ENCODE data around the gene KCNC3. TPM values are rescaled to one million over a fixed set of nuclear protein-coding genes. Genes with fewer than 3 reads are reported as not detected.

The KCNC3 gene
- total RNA-seq, 4 donors from 2014 or later, result 0.32 to 0.69 (median 0.37) TPM

DNA sequence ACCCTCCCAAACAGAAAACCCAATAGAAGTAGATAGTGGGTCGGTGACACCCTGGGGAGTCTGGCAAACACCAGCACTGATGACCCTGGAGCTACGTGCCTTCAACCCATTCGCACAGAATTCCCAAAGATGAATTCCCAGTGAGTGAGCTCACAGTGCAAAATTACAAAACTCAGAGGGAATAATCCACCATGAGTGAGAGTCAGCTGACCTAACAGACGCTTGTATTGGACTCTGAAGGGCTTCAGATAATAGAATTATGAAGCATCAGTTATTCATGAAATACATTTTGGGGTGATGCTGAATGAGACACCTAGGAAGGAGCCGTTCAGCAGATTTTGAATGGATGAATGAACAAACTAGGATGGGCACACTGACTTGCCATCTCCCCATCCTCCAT lies 40.2 kb downstream of the KCNC3 start:
- peaks cover 0 to 37% (median 0%) of the 10 kb centered on the region in 4 donors for H3K27me3 ChIP-seq
- H3K36me3 ChIP-seq, result peaks cover 0 to 67% (median 29%) of the 10 kb centered on the region in 4 donors
- H3K4me3 ChIP-seq, result no peak overlapping the region
- DNase-seq (ENCODE audit: extremely low spot score), result no peak
- intact Hi-C loops (cut with DNase I), result no loop called here
- TF ChIP-seq, protein P1, sequence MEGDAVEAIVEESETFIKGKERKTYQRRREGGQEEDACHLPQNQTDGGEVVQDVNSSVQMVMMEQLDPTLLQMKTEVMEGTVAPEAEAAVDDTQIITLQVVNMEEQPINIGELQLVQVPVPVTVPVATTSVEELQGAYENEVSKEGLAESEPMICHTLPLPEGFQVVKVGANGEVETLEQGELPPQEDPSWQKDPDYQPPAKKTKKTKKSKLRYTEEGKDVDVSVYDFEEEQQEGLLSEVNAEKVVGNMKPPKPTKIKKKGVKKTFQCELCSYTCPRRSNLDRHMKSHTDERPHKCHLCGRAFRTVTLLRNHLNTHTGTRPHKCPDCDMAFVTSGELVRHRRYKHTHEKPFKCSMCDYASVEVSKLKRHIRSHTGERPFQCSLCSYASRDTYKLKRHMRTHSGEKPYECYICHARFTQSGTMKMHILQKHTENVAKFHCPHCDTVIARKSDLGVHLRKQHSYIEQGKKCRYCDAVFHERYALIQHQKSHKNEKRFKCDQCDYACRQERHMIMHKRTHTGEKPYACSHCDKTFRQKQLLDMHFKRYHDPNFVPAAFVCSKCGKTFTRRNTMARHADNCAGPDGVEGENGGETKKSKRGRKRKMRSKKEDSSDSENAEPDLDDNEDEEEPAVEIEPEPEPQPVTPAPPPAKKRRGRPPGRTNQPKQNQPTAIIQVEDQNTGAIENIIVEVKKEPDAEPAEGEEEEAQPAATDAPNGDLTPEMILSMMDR (IDR thresholded peaks at IDR 0.05), result no peak
- TF ChIP-seq POLR2AphosphoS5 (IDR thresholded peaks at IDR 0.05) (no peak), EP300 (IDR thresholded peaks at IDR 0.05) (no peak), POLR2A (IDR thresholded peaks at IDR 0.05; ENCODE audit: low read depth) (no peak)
- peaks cover 0 to 45% (median 36%) of the 10 kb centered on the region in 4 donors for H3K9me3 ChIP-seq
- no peaks in the 10 kb centered on the region for H3K4me1 ChIP-seq
- no peak overlapping the region for H3K27ac ChIP-seq (replicated peaks in 1 of 4)
- 78% methylated on average over 5 of the region's 5 CpGs for WGBS

DNA sequence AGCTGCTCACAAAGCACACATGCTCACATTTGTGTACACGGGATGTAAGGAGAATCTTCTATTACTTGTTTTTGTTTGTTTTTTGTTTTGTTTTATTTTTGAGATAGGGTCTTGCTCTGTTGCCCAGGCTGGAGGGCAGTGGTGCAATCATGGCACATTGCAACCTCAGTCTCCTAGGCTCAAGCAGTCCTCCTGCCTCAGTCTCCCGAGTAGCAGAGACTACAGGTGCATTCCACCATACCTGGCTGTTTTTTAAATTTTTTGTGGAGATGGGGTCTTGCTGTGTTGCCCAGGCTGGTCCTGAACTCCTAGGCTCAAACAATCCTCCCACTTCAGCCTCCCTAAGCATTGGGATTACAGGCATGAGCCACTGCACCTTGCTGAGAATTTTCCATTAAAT lies 41.8 kb downstream of the KCNC3 start:
- no peak for DNase-seq (ENCODE audit: extremely low spot score)
- peaks cover 0 to 51% (median 27%) of the 10 kb centered on the region in 4 donors for H3K36me3 ChIP-seq
- WGBS, result 84% methylated on average over 2 of the region's 2 CpGs
- intact Hi-C loops (cut with DNase I), result no loop called here
- TF ChIP-seq POLR2AphosphoS5 (IDR thresholded peaks at IDR 0.05), result no peak
- no peak for TF ChIP-seq POLR2A (IDR thresholded peaks at IDR 0.05; ENCODE audit: low read depth)
- no peak for TF ChIP-seq EP300 (IDR thresholded peaks at IDR 0.05)
- TF ChIP-seq, protein P1 (IDR thresholded peaks at IDR 0.05), result no peak
- H3K4me3 ChIP-seq, result no peak overlapping the region
- H3K27ac ChIP-seq (replicated peaks in 1 of 4), result no peak overlapping the region
- peaks cover 0 to 23% (median 0%) of the 10 kb centered on the region in 4 donors for H3K27me3 ChIP-seq
- peaks cover 0 to 45% (median 36%) of the 10 kb centered on the region in 4 donors for H3K9me3 ChIP-seq
- H3K4me1 ChIP-seq, result no peaks in the 10 kb centered on the region

DNA sequence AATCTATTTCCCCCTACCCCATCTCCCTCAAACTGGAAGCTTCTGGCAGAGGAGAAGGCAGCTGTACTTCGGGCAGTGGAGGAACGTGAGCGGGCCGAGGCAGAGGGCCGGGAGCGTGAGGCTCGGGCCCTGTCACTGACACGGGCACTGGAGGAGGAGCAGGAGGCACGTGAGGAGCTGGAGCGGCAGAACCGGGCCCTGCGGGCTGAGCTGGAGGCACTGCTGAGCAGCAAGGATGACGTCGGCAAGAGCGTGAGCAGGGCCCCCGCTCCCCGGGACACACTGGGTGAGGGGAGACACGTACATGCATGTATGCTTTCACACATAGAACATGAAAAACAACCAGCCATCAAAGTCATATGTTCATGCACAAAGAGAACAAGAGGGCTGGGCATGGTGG lies 42.7 kb downstream of the KCNC3 start:
- 93% methylated on average over 18 of the region's 18 CpGs for WGBS
- Histone ChIP-seq H3K27ac (replicated peaks in 1 of 4) (no peak overlapping the region), H3K36me3 (peaks cover 0 to 56% (median 33%) of the 10 kb centered on the region in 4 donors), H3K27me3 (peaks cover 0 to 14% (median 0%) of the 10 kb centered on the region in 4 donors), H3K4me3 (no peak overlapping the region), H3K4me1 (no peaks in the 10 kb centered on the region), H3K9me3 (peaks cover 0 to 45% (median 36%) of the 10 kb centered on the region in 4 donors)
- TF ChIP-seq, protein P1 (IDR thresholded peaks at IDR 0.05), result no peak
- no peak for TF ChIP-seq POLR2A (IDR thresholded peaks at IDR 0.05; ENCODE audit: low read depth)
- TF ChIP-seq EP300 (IDR thresholded peaks at IDR 0.05), result no peak
- no peak for TF ChIP-seq POLR2AphosphoS5 (IDR thresholded peaks at IDR 0.05)
- intact Hi-C loops (cut with DNase I), result no loop called here
- DNase-seq (ENCODE audit: extremely low spot score), result no peak

DNA sequence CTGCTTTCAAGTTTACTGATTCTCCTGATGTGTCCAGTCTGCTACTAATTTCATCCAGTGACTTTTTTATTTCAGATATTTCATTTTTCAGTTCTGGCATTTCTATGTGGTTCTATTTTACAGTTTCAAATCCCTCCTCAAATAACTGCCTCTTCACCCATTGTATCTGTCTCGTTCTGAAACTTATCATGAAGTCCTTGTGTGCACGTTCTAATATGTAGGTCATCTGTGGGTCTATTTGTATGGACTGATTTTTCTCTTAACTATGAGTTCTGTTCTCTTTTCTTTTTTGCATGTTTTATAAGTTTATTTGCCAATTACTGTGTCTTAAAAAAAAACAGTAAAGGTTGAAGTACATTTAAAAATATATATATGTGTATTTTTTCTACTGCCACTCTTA lies 43.3 kb downstream of the KCNC3 start:
- Histone ChIP-seq H3K27ac (replicated peaks in 1 of 4) (no peak overlapping the region), H3K4me1 (no peaks in the 10 kb centered on the region), H3K36me3 (peaks cover 0 to 61% (median 34%) of the 10 kb centered on the region in 4 donors), H3K9me3 (peaks cover 0 to 45% (median 36%) of the 10 kb centered on the region in 4 donors), H3K27me3 (peaks cover 0 to 9% (median 0%) of the 10 kb centered on the region in 4 donors), H3K4me3 (no peak overlapping the region)
- intact Hi-C loops (cut with DNase I), result no loop called here
- DNase-seq (ENCODE audit: extremely low spot score), result no peak
- TF ChIP-seq POLR2AphosphoS5 (IDR thresholded peaks at IDR 0.05) (no peak), EP300 (IDR thresholded peaks at IDR 0.05) (no peak), POLR2A (IDR thresholded peaks at IDR 0.05; ENCODE audit: low read depth) (no peak)
- TF ChIP-seq, protein P1 (IDR thresholded peaks at IDR 0.05), result no peak
- WGBS, result 84% methylated on average over 2 of the region's 2 CpGs

DNA sequence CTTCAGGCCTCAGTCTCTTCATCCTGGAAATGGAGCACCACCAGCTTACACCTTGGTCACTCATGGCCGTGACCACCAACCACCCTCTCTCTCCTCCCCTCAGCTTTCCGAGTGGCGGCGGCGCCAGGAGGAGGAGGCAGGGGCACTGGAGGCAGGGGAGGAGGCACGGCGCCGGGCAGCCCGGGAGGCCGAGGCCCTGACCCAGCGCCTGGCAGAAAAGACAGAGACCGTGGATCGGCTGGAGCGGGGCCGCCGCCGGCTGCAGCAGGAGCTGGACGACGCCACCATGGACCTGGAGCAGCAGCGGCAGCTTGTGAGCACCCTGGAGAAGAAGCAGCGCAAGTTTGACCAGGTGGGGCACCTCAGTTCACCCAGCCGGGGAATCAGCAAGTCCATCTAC lies 47.7 kb downstream of the KCNC3 start:
- peaks cover 0 to 17% (median 16%) of the 10 kb centered on the region in 4 donors for H3K9me3 ChIP-seq
- no peak for DNase-seq (ENCODE audit: extremely low spot score)
- H3K27ac ChIP-seq (replicated peaks in 1 of 4), result no peak overlapping the region
- H3K36me3 ChIP-seq, result peaks cover 0 to 55% (median 21%) of the 10 kb centered on the region in 4 donors
- intact Hi-C loops (cut with DNase I), result no loop called here
- H3K4me1 ChIP-seq, result no peaks in the 10 kb centered on the region
- peaks cover 0 to 30% (median 0%) of the 10 kb centered on the region in 4 donors for H3K27me3 ChIP-seq
- no peak overlapping the region for H3K4me3 ChIP-seq
- TF ChIP-seq EP300 (IDR thresholded peaks at IDR 0.05), result no peak
- no peak for TF ChIP-seq POLR2AphosphoS5 (IDR thresholded peaks at IDR 0.05)
- TF ChIP-seq, protein P1 (IDR thresholded peaks at IDR 0.05), result no peak
- no peak for TF ChIP-seq POLR2A (IDR thresholded peaks at IDR 0.05; ENCODE audit: low read depth)
- WGBS, result 90% methylated on average over 17 of the region's 22 CpGs
